Left ventricle myocardium inferior (tissue), 1 donor: Measurements from ENCODE around the gene KRTAP25-1. TPM values are rescaled to one million over a fixed set of nuclear protein-coding genes. Genes with fewer than 3 reads are reported as not detected.

Experiments used
- DNase-seq: peaks from one replicate; pipeline ENCODE4 v3.0.0-alpha.2; 2020
- H3K27ac ChIP-seq: fragments of 200-600 bp; replicated peaks from 2 replicates; pipeline ENCODE4 v1.8.0; 2021
- H3K27me3 ChIP-seq: fragments of 200-600 bp; 2 replicates; pipeline ENCODE4 v1.8.0; 2021; ENCODE audit warnings: low read depth
- H3K36me3 ChIP-seq: fragments of 200-600 bp; 2 replicates; pipeline ENCODE4 v1.8.0; 2021
- H3K4me1 ChIP-seq: fragments of 200-600 bp; 2 replicates; pipeline ENCODE4 v1.8.0; 2021
- H3K4me3 ChIP-seq: fragments of 200-600 bp; 2 replicates; pipeline ENCODE4 v1.8.0; 2021; ENCODE audit warnings: mild to moderate bottlenecking, moderate library complexity
- H3K9me3 ChIP-seq: fragments of 200-600 bp; replicated peaks from 2 replicates; pipeline ENCODE4 v1.8.0; 2021
- intact Hi-C: fragments of 100-400 bp; cut with micrococcal nuclease; formaldehyde crosslinking; loops from one replicate; pipeline ENCODE4 v1.11.0; 2022
- total RNA-seq: library from RNA; stranded (reverse); fragmentation: NEBNext Ultra II Directional; extraction: Animal tissue kit (Norgen Biotek cat#: 25700); gene quantifications from one replicate; pipeline ENCODE4 v1.2.1, GENCODE V29; 2021
- TF ChIP-seq, protein P1 (sequence below): fragments of 200-600 bp; IDR thresholded peaks from 2 replicates; pipeline ENCODE4 v1.8.0; 2021; ENCODE audit warnings: antibody characterized with exemption, mild to moderate bottlenecking, borderline replicate concordance
- donor health status: DM: no; HTN: yes; CAD: no; lungs with severe emphysema.

The KRTAP25-1 gene
- total RNA-seq, 1 donor from 2014 or later = not detected

GRCh38 chr21:30240661-30241060 lies 48.7 kb downstream of the KRTAP25-1 start:
- TF ChIP-seq, protein P1, sequence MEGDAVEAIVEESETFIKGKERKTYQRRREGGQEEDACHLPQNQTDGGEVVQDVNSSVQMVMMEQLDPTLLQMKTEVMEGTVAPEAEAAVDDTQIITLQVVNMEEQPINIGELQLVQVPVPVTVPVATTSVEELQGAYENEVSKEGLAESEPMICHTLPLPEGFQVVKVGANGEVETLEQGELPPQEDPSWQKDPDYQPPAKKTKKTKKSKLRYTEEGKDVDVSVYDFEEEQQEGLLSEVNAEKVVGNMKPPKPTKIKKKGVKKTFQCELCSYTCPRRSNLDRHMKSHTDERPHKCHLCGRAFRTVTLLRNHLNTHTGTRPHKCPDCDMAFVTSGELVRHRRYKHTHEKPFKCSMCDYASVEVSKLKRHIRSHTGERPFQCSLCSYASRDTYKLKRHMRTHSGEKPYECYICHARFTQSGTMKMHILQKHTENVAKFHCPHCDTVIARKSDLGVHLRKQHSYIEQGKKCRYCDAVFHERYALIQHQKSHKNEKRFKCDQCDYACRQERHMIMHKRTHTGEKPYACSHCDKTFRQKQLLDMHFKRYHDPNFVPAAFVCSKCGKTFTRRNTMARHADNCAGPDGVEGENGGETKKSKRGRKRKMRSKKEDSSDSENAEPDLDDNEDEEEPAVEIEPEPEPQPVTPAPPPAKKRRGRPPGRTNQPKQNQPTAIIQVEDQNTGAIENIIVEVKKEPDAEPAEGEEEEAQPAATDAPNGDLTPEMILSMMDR = no peak
- no peak for DNase-seq
- H3K27me3 ChIP-seq = no peaks in the 10 kb centered on the region
- H3K4me3 ChIP-seq = no peak overlapping the region
- H3K36me3 ChIP-seq = no peaks in the 10 kb centered on the region
- H3K27ac ChIP-seq = no peak overlapping the region
- no peaks in the 10 kb centered on the region for H3K4me1 ChIP-seq
- intact Hi-C loops = no loop called here
- H3K9me3 ChIP-seq = no peaks in the 10 kb centered on the region

Other genes with a start within 250 kb of the KRTAP25-1 start
- gene CLDN17, start 122.7 kb downstream of the KRTAP25-1 start, total RNA-seq = not detected
- not detected for gene CLDN8, start 73.4 kb downstream of the KRTAP25-1 start, total RNA-seq
- gene KRTAP24-1, start 6.6 kb downstream of the KRTAP25-1 start, total RNA-seq = not detected
- not detected for gene KRTAP26-1, start 30.8 kb upstream of the KRTAP25-1 start, total RNA-seq
- not detected for gene KRTAP27-1, start 48.2 kb upstream of the KRTAP25-1 start, total RNA-seq
- gene KRTAP23-1, start 59.1 kb upstream of the KRTAP25-1 start, total RNA-seq = not detected
- not detected for gene KRTAP13-2, start 82.8 kb upstream of the KRTAP25-1 start, total RNA-seq
- gene KRTAP13-1, start 106.5 kb upstream of the KRTAP25-1 start, total RNA-seq = not detected
- not detected for gene KRTAP13-3, start 136.4 kb upstream of the KRTAP25-1 start, total RNA-seq
- gene KRTAP13-4, start 140.7 kb upstream of the KRTAP25-1 start, total RNA-seq = not detected
- gene KRTAP15-1, start 150.8 kb upstream of the KRTAP25-1 start, total RNA-seq = not detected
- not detected for gene KRTAP19-1, start 190.9 kb upstream of the KRTAP25-1 start, total RNA-seq
- not detected for gene KRTAP19-2, start 197.9 kb upstream of the KRTAP25-1 start, total RNA-seq
- gene KRTAP19-3, start 202.5 kb upstream of the KRTAP25-1 start, total RNA-seq = not detected
- gene KRTAP19-4, start 207.7 kb upstream of the KRTAP25-1 start, total RNA-seq = not detected
- not detected for gene KRTAP19-5, start 212.6 kb upstream of the KRTAP25-1 start, total RNA-seq